Measurements from ENCODE around the gene HSD17B4.
"Not testable (repeated sequence)": the region's sequence is repeated elsewhere in the genome, so short reads cannot be mapped to it uniquely, and the experiment has no call there.

The HSD17B4 gene

DNA sequence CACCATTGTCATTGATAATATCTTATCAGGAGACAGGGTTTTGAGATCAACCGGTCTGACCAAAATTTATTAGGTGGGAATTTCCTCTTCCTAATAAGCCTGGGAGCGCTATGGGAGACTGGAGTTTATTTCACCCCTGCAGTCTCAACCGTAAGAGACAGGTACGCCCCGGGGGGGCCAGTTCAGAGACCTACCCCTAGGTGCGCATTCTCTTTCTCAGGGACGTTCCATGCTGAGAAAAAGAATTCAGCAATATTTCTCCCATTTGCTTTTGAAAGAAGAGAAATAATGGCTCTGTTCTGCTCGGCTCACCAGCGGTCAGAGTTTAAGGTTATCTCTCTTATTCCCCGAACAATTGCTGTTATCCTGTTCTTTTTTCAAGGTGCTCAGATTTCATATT is 28.3 kb downstream of the HSD17B4 start:
- not testable (repeated sequence) for DNase-seq

GRCh38 chr5:119483155-119483554 is 30.9 kb downstream of the HSD17B4 start:
- no peak for DNase-seq

- DNase-seq, result no peak
Observed at GRCh38 chr5:119484884-119485283, 32.6 kb downstream of the HSD17B4 start.

DNA sequence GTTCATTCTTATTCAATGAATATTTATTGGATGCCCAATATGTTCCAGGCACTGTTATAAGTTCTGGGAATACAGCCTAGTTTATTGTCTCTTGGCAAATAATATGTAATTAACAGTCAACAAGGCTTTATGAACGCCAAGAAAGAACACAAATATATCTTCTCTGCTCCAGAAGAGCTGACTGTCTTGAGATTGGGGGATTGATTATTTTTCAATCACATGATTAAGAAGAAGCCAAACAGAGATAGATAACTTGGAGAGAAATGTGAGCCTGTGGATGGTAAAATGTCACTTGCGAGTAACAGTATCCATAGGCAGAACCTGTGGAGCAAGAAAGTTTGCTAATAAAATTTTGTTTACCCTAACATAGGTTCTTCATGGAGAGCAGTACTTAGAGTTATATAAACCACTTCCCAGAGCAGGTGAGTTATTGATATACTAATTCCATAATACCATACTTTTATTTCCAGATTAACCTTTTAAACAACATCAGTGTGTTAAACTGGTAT is 49.4 kb downstream of the HSD17B4 start:
- no peak for DNase-seq

GRCh38 chr5:119503939-119504338 is 51.6 kb downstream of the HSD17B4 start:
- DNase-seq, result not testable (repeated sequence)

- DNase-seq, result no peak
Observed at GRCh38 chr5:119512277-119512676, 60.0 kb downstream of the HSD17B4 start.

- DNase-seq, result no peak
Observed at GRCh38 chr5:119515192-119515591, 62.9 kb downstream of the HSD17B4 start.

- DNase-seq, result not testable (repeated sequence)
Observed at GRCh38 chr5:119517115-119517514, 64.8 kb downstream of the HSD17B4 start.

GRCh38 chr5:119521232-119521631 is 68.9 kb downstream of the HSD17B4 start:
- no peak for DNase-seq

- DNase-seq, result no peak
Observed at GRCh38 chr5:119522841-119523240, 70.5 kb downstream of the HSD17B4 start.

DNA sequence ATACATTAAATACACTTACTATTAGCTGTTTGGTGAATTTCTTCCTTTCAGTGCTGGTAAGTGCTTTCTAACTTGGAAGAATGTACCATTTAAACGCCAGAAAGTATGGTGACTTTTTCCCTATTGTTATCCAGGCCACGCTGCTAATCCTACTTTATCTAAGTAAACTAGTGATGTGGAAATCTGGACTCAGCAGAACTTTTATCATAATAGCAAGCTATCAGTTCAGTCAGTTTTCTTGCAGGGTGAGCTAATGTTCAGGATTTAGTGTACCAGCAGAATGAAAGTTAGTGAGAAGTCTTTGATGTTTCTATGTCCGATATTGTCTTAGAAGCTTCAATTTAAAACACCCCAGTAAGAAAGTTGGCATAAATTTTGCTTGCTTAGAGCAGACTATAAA is 72.2 kb downstream of the HSD17B4 start:
- no peak for DNase-seq

- DNase-seq, result no peak
Observed at GRCh38 chr5:119527351-119527750, 75.1 kb downstream of the HSD17B4 start.

DNA sequence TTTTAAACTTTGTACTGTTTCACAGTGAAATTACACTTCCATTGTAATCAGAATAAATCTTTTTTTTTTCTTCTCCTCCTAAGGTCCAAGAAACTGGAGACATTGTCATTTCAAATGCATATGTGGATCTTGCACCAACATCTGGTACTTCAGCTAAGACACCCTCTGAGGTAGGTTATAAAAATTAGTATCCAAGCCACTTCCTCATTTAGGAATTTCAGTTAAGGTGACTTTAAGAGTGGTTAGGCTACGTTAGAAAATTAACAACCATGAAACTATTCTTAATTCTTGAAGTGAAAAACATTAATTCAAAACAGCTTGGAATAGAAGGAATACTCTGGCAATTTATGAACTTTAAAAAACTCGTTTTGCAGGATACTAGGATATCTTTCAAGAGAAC is 77.5 kb downstream of the HSD17B4 start:
- no peak for DNase-seq

DNA sequence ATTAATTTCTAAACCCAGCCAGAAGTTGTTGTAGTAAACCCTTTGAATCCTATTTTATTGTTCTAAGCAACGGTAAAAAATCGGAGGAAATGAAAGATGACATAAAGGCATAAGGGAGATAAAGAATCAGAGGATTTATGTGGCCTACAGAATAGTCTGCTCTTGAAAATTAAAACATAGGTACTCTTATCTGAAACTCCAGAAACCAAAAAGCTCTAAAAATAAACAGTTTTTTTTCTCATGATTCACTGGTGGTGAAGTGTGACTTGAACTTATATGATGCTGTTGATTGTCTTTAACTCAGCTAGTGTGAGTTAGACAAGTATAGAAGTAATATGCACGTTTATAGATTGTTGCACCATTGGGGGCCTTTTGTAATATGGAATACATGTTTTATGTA is 80.3 kb downstream of the HSD17B4 start:
- DNase-seq, result no peak

GRCh38 chr5:119537704-119538103 is 85.4 kb downstream of the HSD17B4 start:
- DNase-seq, result no peak

GRCh38 chr5:119541716-119542115 is 89.4 kb downstream of the HSD17B4 start:
- no peak for DNase-seq

- no peak for DNase-seq
Observed at GRCh38 chr5:119551819-119552218, 99.5 kb downstream of the HSD17B4 start.

GRCh38 chr5:119554597-119554996 is 102.3 kb downstream of the HSD17B4 start:
- no peak for DNase-seq

DNA sequence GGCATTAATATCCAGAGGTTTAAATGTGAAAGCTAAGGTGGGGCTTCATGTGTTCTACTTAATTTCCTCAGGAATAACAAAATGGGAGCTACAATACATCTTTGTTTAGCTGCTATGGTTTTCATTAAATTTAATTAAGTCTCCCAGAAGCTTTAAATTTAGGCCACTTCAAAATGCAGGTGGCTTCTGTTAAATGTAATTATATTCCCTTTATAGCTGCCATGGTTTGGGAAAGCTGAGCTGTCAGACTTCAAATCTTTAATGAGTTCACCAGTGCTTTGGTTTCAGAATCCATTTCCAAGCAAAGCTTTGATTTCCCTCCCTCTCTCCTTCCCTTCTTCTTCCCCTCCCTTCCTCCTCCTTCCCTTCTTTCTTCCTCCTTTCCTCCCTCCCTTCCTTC is 118.6 kb downstream of the HSD17B4 start:
- no peak for DNase-seq

- no peak for DNase-seq
Observed at GRCh38 chr5:119578937-119579336, 126.6 kb downstream of the HSD17B4 start.

DNA sequence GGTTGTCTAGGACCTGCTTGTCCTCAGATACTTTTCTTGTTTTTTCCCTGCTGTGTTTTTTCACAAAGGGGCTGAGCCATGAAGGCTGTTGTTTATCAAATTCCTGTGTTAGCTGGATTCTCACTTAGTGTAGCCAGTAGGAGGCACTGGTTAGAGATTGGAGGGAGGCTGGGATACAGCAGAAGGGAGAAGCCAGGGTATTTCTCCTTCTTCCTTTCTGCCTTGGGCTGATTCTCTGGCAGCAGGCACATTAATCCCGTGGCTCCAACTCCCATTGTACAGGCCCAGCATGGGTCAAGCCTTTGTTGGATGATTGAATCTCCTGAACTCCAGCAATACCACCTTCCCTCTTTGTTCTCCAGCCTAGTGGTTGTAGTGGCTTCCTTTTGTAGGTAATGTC is 130.7 kb downstream of the HSD17B4 start:
- no peak for DNase-seq

DNA sequence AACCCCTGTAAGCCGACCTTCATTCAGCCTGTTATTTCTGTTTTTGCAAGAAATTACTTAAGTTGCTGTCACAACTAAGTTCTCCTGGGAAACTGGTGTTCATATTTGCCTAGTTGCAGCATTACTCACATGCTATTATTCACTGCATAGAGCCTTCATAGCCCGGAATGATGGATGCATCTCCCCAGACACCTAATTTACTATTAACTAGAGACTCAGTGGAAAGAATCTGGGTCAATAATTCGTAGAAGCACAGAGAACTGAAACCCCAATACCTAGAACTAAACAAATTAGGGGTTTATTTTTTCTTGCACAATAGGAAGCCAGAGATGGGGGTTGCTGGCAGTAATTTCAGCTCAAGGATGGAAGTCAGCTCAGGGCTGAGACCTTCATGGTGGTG is 131.4 kb downstream of the HSD17B4 start:
- no peak for DNase-seq
